ENCODE data around the gene IRAK2. TPM values are rescaled to one million over a fixed set of nuclear protein-coding genes. Genes with fewer than 3 reads are reported as not detected.

IRAK2 gene
- total RNA-seq, 1 experiment from 2014 or later: 0.34 TPM

DNA sequence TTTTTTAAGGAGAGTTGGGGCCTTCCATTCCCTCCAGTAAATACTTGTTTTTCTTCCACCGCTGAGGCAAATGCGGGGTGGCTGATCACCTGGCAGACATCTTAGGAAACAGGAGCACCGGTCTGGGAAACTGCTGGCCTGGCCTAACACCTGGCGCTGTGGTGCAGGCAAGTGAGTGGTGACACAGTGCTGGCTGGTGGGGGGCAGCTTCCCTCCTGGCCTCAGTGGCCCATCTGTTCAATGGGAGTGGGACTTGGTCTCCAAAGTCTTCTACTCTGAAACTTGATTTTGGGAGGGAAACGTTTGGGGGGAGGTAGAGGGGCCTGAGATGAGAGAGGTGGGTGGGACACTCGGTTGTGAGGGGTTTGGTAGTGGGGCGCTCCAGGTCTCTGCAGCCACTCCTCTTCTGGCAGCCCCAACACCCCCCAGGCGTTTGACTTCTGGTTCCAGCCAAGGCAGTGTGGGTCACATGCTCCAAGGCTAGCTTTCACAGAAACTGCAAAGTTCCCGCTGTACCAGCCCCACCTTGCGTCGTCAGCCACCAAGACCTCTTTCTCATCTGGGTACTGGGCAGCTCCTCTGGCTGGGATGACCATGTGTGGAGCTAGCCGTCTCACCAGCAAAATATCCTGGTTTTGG is 123.3 kb downstream of the IRAK2 start:
- H3K36me3 ChIP-seq (ENCODE audit: insufficient read depth, low read length, poor library complexity, severe bottlenecking): peaks cover 3% of the 10 kb centered on the region
- no peak overlapping the region for H3K4me3 ChIP-seq (ENCODE audit: low read depth, low read length, poor library complexity, severe bottlenecking)
- DNase-seq (ENCODE audit: low spot score): no peak
- no peaks in the 10 kb centered on the region for H3K9me3 ChIP-seq (ENCODE audit: low read depth, low read length, poor library complexity, severe bottlenecking)
- no peak overlapping the region for H3K27ac ChIP-seq (ENCODE audit: low read depth, low read length, poor library complexity, severe bottlenecking)
- TF ChIP-seq, protein P1, sequence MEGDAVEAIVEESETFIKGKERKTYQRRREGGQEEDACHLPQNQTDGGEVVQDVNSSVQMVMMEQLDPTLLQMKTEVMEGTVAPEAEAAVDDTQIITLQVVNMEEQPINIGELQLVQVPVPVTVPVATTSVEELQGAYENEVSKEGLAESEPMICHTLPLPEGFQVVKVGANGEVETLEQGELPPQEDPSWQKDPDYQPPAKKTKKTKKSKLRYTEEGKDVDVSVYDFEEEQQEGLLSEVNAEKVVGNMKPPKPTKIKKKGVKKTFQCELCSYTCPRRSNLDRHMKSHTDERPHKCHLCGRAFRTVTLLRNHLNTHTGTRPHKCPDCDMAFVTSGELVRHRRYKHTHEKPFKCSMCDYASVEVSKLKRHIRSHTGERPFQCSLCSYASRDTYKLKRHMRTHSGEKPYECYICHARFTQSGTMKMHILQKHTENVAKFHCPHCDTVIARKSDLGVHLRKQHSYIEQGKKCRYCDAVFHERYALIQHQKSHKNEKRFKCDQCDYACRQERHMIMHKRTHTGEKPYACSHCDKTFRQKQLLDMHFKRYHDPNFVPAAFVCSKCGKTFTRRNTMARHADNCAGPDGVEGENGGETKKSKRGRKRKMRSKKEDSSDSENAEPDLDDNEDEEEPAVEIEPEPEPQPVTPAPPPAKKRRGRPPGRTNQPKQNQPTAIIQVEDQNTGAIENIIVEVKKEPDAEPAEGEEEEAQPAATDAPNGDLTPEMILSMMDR (conservative IDR thresholded peaks at IDR 0.05; ENCODE audit: low read depth, low read length): no peak
- no peak for TF ChIP-seq EZH2 (IDR thresholded peaks at IDR 0.05; ENCODE audit: borderline replicate concordance, low read depth, low read length, poor library complexity, severe bottlenecking)
- ChIA-PET POLR2A (ENCODE audit: low non-redundant PET) (interaction anchor here (0.6 kb wide), 1 partner anchor 363 kb away, joined by 4 read pairs; no protein-coding TSS in a partner anchor), CTCF (interaction anchor here (0.6 kb wide), 1 partner anchor 444 kb away, joined by 3 read pairs; no protein-coding TSS in a partner anchor)
- no peaks in the 10 kb centered on the region for H3K4me1 ChIP-seq (ENCODE audit: insufficient read depth, low read length, poor library complexity, severe bottlenecking)
- BruUV-seq (replicated peaks): no TSS peak
- intact Hi-C loops (cut with micrococcal nuclease; ENCODE audit: unreplicated experiment): no loop called here
- no peaks in the 10 kb centered on the region for H3K27me3 ChIP-seq (replicated peaks; ENCODE audit: insufficient read depth, low read depth, low read length, poor library complexity)

- Histone ChIP-seq H3K9me3 (ENCODE audit: low read depth, low read length, poor library complexity, severe bottlenecking) (no peaks in the 10 kb centered on the region), H3K4me3 (ENCODE audit: low read depth, low read length, poor library complexity, severe bottlenecking) (no peak overlapping the region), H3K36me3 (ENCODE audit: insufficient read depth, low read length, poor library complexity, severe bottlenecking) (peaks cover 3% of the 10 kb centered on the region), H3K4me1 (ENCODE audit: insufficient read depth, low read length, poor library complexity, severe bottlenecking) (no peaks in the 10 kb centered on the region), H3K27me3 (replicated peaks; ENCODE audit: insufficient read depth, low read depth, low read length, poor library complexity) (no peaks in the 10 kb centered on the region), H3K27ac (ENCODE audit: low read depth, low read length, poor library complexity, severe bottlenecking) (no peak overlapping the region)
- CTCF ChIA-PET: no interaction called here
- BruUV-seq (replicated peaks): no TSS peak
- intact Hi-C loops (cut with micrococcal nuclease; ENCODE audit: unreplicated experiment): no loop called here
- POLR2A ChIA-PET (ENCODE audit: low non-redundant PET): interaction anchor here (0.6 kb wide), 1 partner anchor 364 kb away, joined by 4 read pairs; no protein-coding TSS in a partner anchor
- no peak for DNase-seq (ENCODE audit: low spot score)
- TF ChIP-seq EZH2 (IDR thresholded peaks at IDR 0.05; ENCODE audit: borderline replicate concordance, low read depth, low read length, poor library complexity, severe bottlenecking): no peak
Measured at GRCh38 chr3:10288575-10288960, 123.8 kb downstream of the IRAK2 start.

GRCh38 chr3:10289077-10289476 is 124.4 kb downstream of the IRAK2 start:
- Histone ChIP-seq H3K4me1 (ENCODE audit: insufficient read depth, low read length, poor library complexity, severe bottlenecking) (no peaks in the 10 kb centered on the region), H3K36me3 (ENCODE audit: insufficient read depth, low read length, poor library complexity, severe bottlenecking) (peaks cover 3% of the 10 kb centered on the region), H3K27me3 (replicated peaks; ENCODE audit: insufficient read depth, low read depth, low read length, poor library complexity) (no peaks in the 10 kb centered on the region), H3K27ac (ENCODE audit: low read depth, low read length, poor library complexity, severe bottlenecking) (no peak overlapping the region), H3K9me3 (ENCODE audit: low read depth, low read length, poor library complexity, severe bottlenecking) (no peaks in the 10 kb centered on the region), H3K4me3 (ENCODE audit: low read depth, low read length, poor library complexity, severe bottlenecking) (no peak overlapping the region)
- CTCF ChIA-PET: no interaction called here
- intact Hi-C loops (cut with micrococcal nuclease; ENCODE audit: unreplicated experiment): no loop called here
- TF ChIP-seq, protein P1 (conservative IDR thresholded peaks at IDR 0.05; ENCODE audit: low read depth, low read length): no peak
- TF ChIP-seq EZH2 (IDR thresholded peaks at IDR 0.05; ENCODE audit: borderline replicate concordance, low read depth, low read length, poor library complexity, severe bottlenecking): no peak
- POLR2A ChIA-PET (ENCODE audit: low non-redundant PET): no interaction called here
- DNase-seq (ENCODE audit: low spot score): no peak
- BruUV-seq (replicated peaks): no TSS peak
